Measurements from ENCODE around the gene CFHR1.

- TF ChIP-seq CTCF (IDR thresholded peaks at IDR 0.05; ENCODE audit: poor library complexity) (no peak), EZH2 (IDR thresholded peaks at IDR 0.05; ENCODE audit: borderline replicate concordance) (no peak)
Observed at GRCh38 chr1:196873385-196873784, 53.9 kb downstream of the CFHR1 start.

All from hepatocyte (in vitro differentiated cells).